Mesenchymal stem cell (in vitro differentiated cells and primary cell): ENCODE measurements around the gene PICK1.

ENCODE experiments used
- DNase-seq: peaks from one replicate; pipeline ENCODE4 v3.0.0-alpha.2; 2013
- H2AFZ ChIP-seq: one replicate; pipeline ENCODE4 v1.6.1; 2013; ENCODE audit warnings: low read depth, mild to moderate bottlenecking, control low read depth, inconsistent platforms, low read length, moderate library complexity
- H2AK5ac ChIP-seq: 2 replicates; pipeline ENCODE4 v1.6.1; 2013; ENCODE audit warnings: low read length, moderate library complexity, mild to moderate bottlenecking, inconsistent platforms; ENCODE audit not compliant: severe bottlenecking
- H2BK120ac ChIP-seq: one replicate; pipeline ENCODE4 v1.6.1; 2013; ENCODE audit warnings: low read depth, mild to moderate bottlenecking, inconsistent platforms, low read length, moderate library complexity
- H2BK12ac ChIP-seq, 2 experiments: one replicate each; pipeline ENCODE4 v1.6.1; 2013; ENCODE audit warnings: inconsistent platforms in 2 of 2, low read length in 2 of 2, mild to moderate bottlenecking in 2 of 2, moderate library complexity in 2 of 2, control low read depth in 1 of 2
- H2BK15ac ChIP-seq: one replicate; pipeline ENCODE4 v1.6.1; 2013; ENCODE audit warnings: mild to moderate bottlenecking, low read depth, inconsistent platforms; ENCODE audit not compliant: poor library complexity, severe bottlenecking
- H2BK5ac ChIP-seq: 2 replicates; pipeline ENCODE4 v1.6.1; 2013; ENCODE audit warnings: low read depth, mild to moderate bottlenecking, low read length, control low read depth, inconsistent platforms; ENCODE audit not compliant: poor library complexity, severe bottlenecking
- H3K14ac ChIP-seq, 2 experiments: one replicate each; pipeline ENCODE4 v1.6.1; 2013; ENCODE audit warnings: inconsistent platforms in 2 of 2, low read length in 2 of 2, control low read depth in 1 of 2, mild to moderate bottlenecking in 1 of 2, moderate library complexity in 1 of 2
- H3K18ac ChIP-seq, 2 experiments: one replicate each; pipeline ENCODE4 v1.6.1; 2013; ENCODE audit warnings: inconsistent platforms in 2 of 2, low read length in 2 of 2, control low read depth in 1 of 2, low read depth in 1 of 2, mild to moderate bottlenecking in 1 of 2
- H3K23ac ChIP-seq, 2 experiments: one replicate each; pipeline ENCODE4 v1.6.1; 2013; ENCODE audit warnings: inconsistent platforms in 2 of 2, low read length in 2 of 2, mild to moderate bottlenecking in 2 of 2, moderate library complexity in 2 of 2, control low read depth in 1 of 2
- H3K27ac ChIP-seq: 2 replicates; pipeline ENCODE4 v1.5.1; 2013; ENCODE audit warnings: mild to moderate bottlenecking, moderate library complexity, low read length, control low read depth, inconsistent platforms; ENCODE audit not compliant: poor library complexity, severe bottlenecking
- H3K27me3 ChIP-seq, 2 experiments: 2 replicates each; pipeline versions ENCODE4 v1.6.1 to v1.7.0; 2013; ENCODE audit warnings: low read length in 2 of 2, mild to moderate bottlenecking in 2 of 2, moderate library complexity in 2 of 2, control low read depth in 1 of 2, inconsistent platforms in 1 of 2; ENCODE audit not compliant: control insufficient read depth in 1 of 2, insufficient read depth in 1 of 2
- H3K36me3 ChIP-seq, 2 experiments: 2 replicates each; pipeline versions ENCODE4 v1.6.1 to v1.7.0; 2013; ENCODE audit warnings: low read length in 2 of 2, control low read depth in 1 of 2, inconsistent platforms in 1 of 2, low read depth in 1 of 2, mild to moderate bottlenecking in 1 of 2; ENCODE audit not compliant: insufficient read depth in 2 of 2, control insufficient read depth in 1 of 2
- H3K4ac ChIP-seq, 2 experiments: one replicate each; pipeline ENCODE4 v1.6.1; 2013; ENCODE audit warnings: inconsistent platforms in 2 of 2, low read length in 2 of 2, mild to moderate bottlenecking in 2 of 2, moderate library complexity in 2 of 2, control low read depth in 1 of 2, low read depth in 1 of 2
- H3K4me1 ChIP-seq: 2 replicates; pipeline ENCODE4 v1.6.1; 2013; ENCODE audit warnings: low read depth, low read length, control low read depth; ENCODE audit not compliant: control insufficient read depth, insufficient read depth
- H3K4me2 ChIP-seq: 2 replicates; pipeline ENCODE4 v1.6.1; 2013; ENCODE audit warnings: low read length, mild to moderate bottlenecking, inconsistent platforms; ENCODE audit not compliant: poor library complexity, severe bottlenecking
- H3K4me3 ChIP-seq, 2 experiments: 2 replicates each; pipeline versions ENCODE4 v1.5.1 to v1.7.0; 2013; ENCODE audit warnings: low read length in 2 of 2, mild to moderate bottlenecking in 2 of 2, control low read depth in 1 of 2, low read depth in 1 of 2; ENCODE audit not compliant: insufficient read depth in 1 of 2
- H3K79me1 ChIP-seq: replicated peaks from 2 replicates; pipeline ENCODE4 v1.6.1; 2013; ENCODE audit warnings: mild to moderate bottlenecking, control low read depth, low read length, inconsistent platforms; ENCODE audit not compliant: poor library complexity, severe bottlenecking
- H3K9ac ChIP-seq: 2 replicates; pipeline ENCODE4 v1.7.0; 2013; ENCODE audit warnings: mild to moderate bottlenecking, low read length, moderate library complexity
- H3K9me3 ChIP-seq: 2 replicates; pipeline ENCODE4 v1.7.0; 2013; ENCODE audit warnings: mild to moderate bottlenecking, low read length; ENCODE audit not compliant: control insufficient read depth
- H4K8ac ChIP-seq: one replicate; pipeline ENCODE4 v1.6.1; 2013; ENCODE audit warnings: inconsistent platforms, mild to moderate bottlenecking, low read length, moderate library complexity
- H4K91ac ChIP-seq: one replicate; pipeline ENCODE4 v1.6.1; 2013; ENCODE audit warnings: mild to moderate bottlenecking, low read length, inconsistent platforms
- WGBS: methylation state at CpG from one replicate; pipeline ENCODE4 v1.1.7; 2013; ENCODE audit warnings: mixed read lengths; 5-methylcytosine and 5-hydroxymethylcytosine counted together

PICK1 gene

GRCh38 chr22:38018938-38019827 lies 38.0 kb upstream of the PICK1 start:
- Histone ChIP-seq H3K36me3 (no peaks in the 10 kb centered on the region), H3K14ac (no peak overlapping the region), H2BK120ac (no peak overlapping the region), H2BK12ac (no peak overlapping the region), H2AFZ (no peak overlapping the region), H3K18ac (no peak overlapping the region), H3K9me3 (no peaks in the 10 kb centered on the region), H3K4me2 (no peak overlapping the region), H4K8ac (no peak overlapping the region), H3K4me1 (peaks cover 2% of the 10 kb centered on the region), H3K9ac (no peak overlapping the region), H2BK15ac (no peak overlapping the region), H3K23ac (no peak overlapping the region), H2AK5ac (no peak overlapping the region), H3K79me1 (no peaks in the 10 kb centered on the region), H4K91ac (no peak overlapping the region), H3K27me3 (no peaks in the 10 kb centered on the region), H3K27ac (no peak overlapping the region), H3K4me3 (no peak overlapping the region), H2BK5ac (no peak overlapping the region), H3K4ac (no peak overlapping the region)
- DNase-seq: no peak
- WGBS: 90% methylated on average over 14 of the region's 19 CpGs

DNA sequence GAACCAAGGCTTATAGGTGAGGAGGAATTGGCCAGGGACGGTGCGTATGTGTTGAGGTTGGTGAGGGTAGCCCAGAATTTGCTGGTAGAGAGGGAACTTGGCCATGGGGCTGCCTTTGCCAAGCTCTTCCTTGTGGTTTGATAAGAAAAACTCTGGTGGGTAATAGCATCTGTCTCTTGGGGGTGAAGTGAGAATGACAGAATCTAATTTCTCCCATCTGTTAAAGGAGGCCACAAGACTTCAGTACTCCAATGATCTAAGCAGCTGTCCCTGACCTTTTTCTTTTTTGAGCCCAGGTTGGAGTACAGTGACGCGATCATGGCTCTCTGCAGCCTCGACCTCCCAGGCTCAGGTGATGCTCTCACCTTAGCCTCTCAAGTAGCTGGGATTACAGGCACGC lies 36.0 kb upstream of the PICK1 start:
- Histone ChIP-seq H3K18ac (no peak overlapping the region), H4K8ac (no peak overlapping the region), H3K14ac (no peak overlapping the region), H3K9me3 (no peaks in the 10 kb centered on the region), H2BK12ac (no peak overlapping the region), H3K4me2 (no peak overlapping the region), H3K79me1 (no peaks in the 10 kb centered on the region), H3K23ac (no peak overlapping the region), H2AFZ (no peak overlapping the region), H2BK5ac (no peak overlapping the region), H3K27me3 (peaks cover 17 to 18% of the 10 kb centered on the region in 2 experiments), H3K27ac (no peak overlapping the region), H4K91ac (no peak overlapping the region), H3K4ac (no peak overlapping the region), H2BK15ac (no peak overlapping the region), H2BK120ac (no peak overlapping the region), H3K4me3 (no peak overlapping the region), H3K9ac (no peak overlapping the region), H3K4me1 (peaks cover 2% of the 10 kb centered on the region), H2AK5ac (no peak overlapping the region), H3K36me3 (no peaks in the 10 kb centered on the region)
- no peak for DNase-seq
- WGBS: 94% methylated on average over 6 of the region's 6 CpGs

DNA sequence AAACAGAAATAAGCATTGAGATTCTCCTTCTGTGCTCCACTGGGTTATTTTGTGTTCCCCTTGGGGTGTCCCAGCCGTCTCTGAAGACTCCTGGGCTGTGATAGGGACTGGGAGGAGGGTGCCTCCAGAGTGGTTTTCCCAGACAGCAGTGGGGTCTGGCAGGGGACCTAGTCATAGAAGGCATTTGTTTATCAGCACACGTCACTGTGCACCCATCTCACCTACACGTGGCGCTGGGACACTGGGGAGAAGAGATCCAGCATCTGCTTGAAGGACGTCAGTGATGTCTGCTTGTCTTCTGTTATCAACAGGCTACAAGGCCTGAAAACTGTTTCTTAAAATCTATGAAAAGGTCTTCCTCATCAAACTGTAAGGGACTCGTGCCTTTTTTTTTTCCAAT lies 34.2 kb upstream of the PICK1 start:
- no peak overlapping the region for H3K23ac ChIP-seq
- no peaks in the 10 kb centered on the region for H3K9me3 ChIP-seq
- WGBS: 80% methylated on average over 4 of the region's 6 CpGs
- no peak overlapping the region for H3K4ac ChIP-seq
- no peaks in the 10 kb centered on the region for H3K79me1 ChIP-seq
- no peak overlapping the region for H2AK5ac ChIP-seq
- no peak overlapping the region for H3K27ac ChIP-seq
- no peak overlapping the region for H2BK5ac ChIP-seq
- H3K4me1 ChIP-seq: no peaks in the 10 kb centered on the region
- H4K8ac ChIP-seq: no peak overlapping the region
- no peak overlapping the region for H3K18ac ChIP-seq
- no peak overlapping the region for H4K91ac ChIP-seq
- peaks cover 18 to 22% of the 10 kb centered on the region in 2 experiments for H3K27me3 ChIP-seq
- H2AFZ ChIP-seq: no peak overlapping the region
- H3K14ac ChIP-seq: no peak overlapping the region
- no peak overlapping the region for H3K9ac ChIP-seq
- H3K4me3 ChIP-seq: no peak overlapping the region
- H2BK15ac ChIP-seq: no peak overlapping the region
- no peak overlapping the region for H3K4me2 ChIP-seq
- no peak overlapping the region for H2BK12ac ChIP-seq
- no peak overlapping the region for H2BK120ac ChIP-seq
- H3K36me3 ChIP-seq: no peaks in the 10 kb centered on the region
- no peak for DNase-seq

GRCh38 chr22:38025514-38025913 lies 31.7 kb upstream of the PICK1 start:
- Histone ChIP-seq H3K36me3 (no peaks in the 10 kb centered on the region), H3K9me3 (no peaks in the 10 kb centered on the region), H3K79me1 (no peaks in the 10 kb centered on the region), H4K8ac (no peak overlapping the region), H3K4ac (no peak overlapping the region), H2BK12ac (no peak overlapping the region), H3K18ac (no peak overlapping the region), H3K9ac (no peak overlapping the region), H2BK15ac (no peak overlapping the region), H4K91ac (no peak overlapping the region), H2BK120ac (no peak overlapping the region), H2BK5ac (no peak overlapping the region), H3K27me3 (peaks cover 18 to 25% of the 10 kb centered on the region in 2 experiments), H3K4me1 (peaks cover 3% of the 10 kb centered on the region), H3K4me3 (no peak overlapping the region), H3K23ac (no peak overlapping the region), H2AFZ (no peak overlapping the region), H3K14ac (no peak overlapping the region), H3K4me2 (no peak overlapping the region), H2AK5ac (no peak overlapping the region), H3K27ac (no peak overlapping the region)
- 91% methylated on average over 8 of the region's 8 CpGs for WGBS
- DNase-seq: no peak
